Neural progenitor cell (in vitro differentiated cells): ENCODE results near the gene DGLUCY.

Source experiments
- CTCF ChIP-seq: fragments of 200-600 bp; sonication (generic); IDR thresholded peaks from 2 replicates; pipeline ENCODE4 v1.5.1; 2017; ENCODE audit warnings: antibody characterized with exemption, mild to moderate bottlenecking
- EZH2 ChIP-seq: fragments of 200-600 bp; sonication (generic); IDR thresholded peaks from 2 replicates; pipeline ENCODE4 v1.6.1; 2017; ENCODE audit warnings: antibody characterized with exemption, mild to moderate bottlenecking, moderate library complexity
- EZH2phosphoT487 ChIP-seq: fragments of 200-600 bp; sonication (generic); IDR thresholded peaks from 2 replicates; pipeline ENCODE4 v1.6.1; 2017; ENCODE audit warnings: antibody characterized with exemption

GRCh38 chr14:91232603-91233002, 118.7 kb downstream of the DGLUCY start:
- no peak for TF ChIP-seq CTCF
- no peak for TF ChIP-seq EZH2
- no peak for TF ChIP-seq EZH2phosphoT487
